Eye (tissue), 1 donor: ENCODE measurements around the gene NUP160.
"Not testable (repeated sequence)": the region's sequence is repeated elsewhere in the genome, so short reads cannot be mapped to it uniquely, and the experiment has no call there.

Experiments used
- DNase-seq: peaks from one replicate; pipeline ENCODE4 v3.0.0-alpha.2; 2015

The NUP160 gene

GRCh38 chr11:47788181-47788580 lies 60.0 kb downstream of the NUP160 start:
- DNase-seq = no peak

DNA sequence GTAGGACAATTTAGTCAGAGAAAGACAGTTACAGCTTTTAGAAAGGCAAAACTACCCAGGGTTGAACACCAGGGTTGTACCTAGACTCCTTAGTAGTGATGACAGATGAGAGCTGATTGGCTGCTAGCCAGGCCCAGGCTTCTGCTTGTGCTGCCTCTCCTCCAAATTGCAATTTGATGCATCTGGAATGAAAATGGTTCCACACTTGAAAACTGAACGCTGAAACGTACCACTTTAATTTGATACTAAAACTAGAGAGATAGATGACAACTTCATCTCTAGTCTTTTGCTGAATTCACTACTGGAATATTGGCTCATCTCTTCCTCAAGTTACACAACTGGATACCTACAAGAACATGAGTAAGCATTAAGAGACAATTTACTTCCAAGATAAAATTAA lies 61.8 kb downstream of the NUP160 start:
- DNase-seq = no peak

- no peak for DNase-seq
These were observed 63.3 kb downstream of the NUP160 start for GRCh38 chr11:47784785-47785381.

GRCh38 chr11:47783087-47783610 lies 65.0 kb downstream of the NUP160 start:
- DNase-seq = no peak

- DNase-seq = no peak
These were observed 69.2 kb downstream of the NUP160 start for GRCh38 chr11:47778878-47779483.

- DNase-seq = no peak
These were observed 72.8 kb downstream of the NUP160 start for GRCh38 chr11:47775240-47775869.

DNA sequence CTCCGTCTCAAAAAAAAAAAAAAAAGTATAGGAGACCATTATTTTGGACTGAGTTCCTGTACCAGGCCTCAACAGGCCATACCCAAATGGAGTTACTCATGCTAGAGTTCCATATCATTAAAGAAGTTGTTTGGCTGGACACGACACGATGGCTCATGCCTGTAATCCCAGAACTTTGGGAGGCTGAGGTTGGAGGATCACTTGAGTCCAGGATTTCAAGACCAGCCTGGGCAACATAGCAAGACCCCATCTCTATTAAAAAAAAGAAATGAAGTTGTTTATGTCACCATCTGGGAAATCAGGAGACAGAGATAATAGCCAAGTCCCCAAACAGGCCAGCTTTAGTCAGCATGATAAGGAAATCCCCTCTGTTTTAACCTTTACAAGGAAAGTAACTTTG lies 74.3 kb downstream of the NUP160 start:
- no peak for DNase-seq

- DNase-seq = peak; percentile 64
These were observed 78.6 kb downstream of the NUP160 start for GRCh38 chr11:47769556-47769955.

GRCh38 chr11:47768101-47768612 lies 80.0 kb downstream of the NUP160 start:
- peak; percentile 88 for DNase-seq

- peak; percentile 86 for DNase-seq
These were observed 81.5 kb downstream of the NUP160 start for GRCh38 chr11:47766509-47767227.

GRCh38 chr11:47765086-47765485 lies 83.1 kb downstream of the NUP160 start:
- DNase-seq = peak; percentile 6

- DNase-seq = not testable (repeated sequence)
These were observed 88.9 kb downstream of the NUP160 start for GRCh38 chr11:47759291-47759690.

GRCh38 chr11:47756208-47756607 lies 91.9 kb downstream of the NUP160 start:
- no peak for DNase-seq

DNA sequence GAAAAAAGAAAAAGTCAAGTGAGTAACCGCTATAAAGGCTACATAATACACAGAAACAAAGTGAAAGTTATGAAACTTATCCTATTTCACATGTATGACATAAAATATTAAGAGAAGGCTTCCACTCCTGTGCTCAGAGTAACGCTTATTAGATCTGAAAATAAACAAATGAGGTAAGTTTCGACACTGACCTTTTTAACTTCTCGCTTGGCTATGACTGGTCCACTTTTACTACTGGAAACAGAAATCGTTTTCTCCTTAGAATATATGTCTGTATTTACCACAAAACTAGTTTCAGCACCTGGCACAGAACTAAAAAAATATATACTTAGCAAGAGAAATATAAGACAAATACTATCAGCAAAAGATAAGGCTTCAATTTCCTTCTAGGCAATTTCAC lies 97.4 kb downstream of the NUP160 start:
- DNase-seq = no peak

GRCh38 chr11:47742494-47742893 lies 105.7 kb downstream of the NUP160 start:
- DNase-seq = not testable (repeated sequence)

- DNase-seq = not testable (repeated sequence)
These were observed 110.3 kb downstream of the NUP160 start for GRCh38 chr11:47737817-47738216.

DNA sequence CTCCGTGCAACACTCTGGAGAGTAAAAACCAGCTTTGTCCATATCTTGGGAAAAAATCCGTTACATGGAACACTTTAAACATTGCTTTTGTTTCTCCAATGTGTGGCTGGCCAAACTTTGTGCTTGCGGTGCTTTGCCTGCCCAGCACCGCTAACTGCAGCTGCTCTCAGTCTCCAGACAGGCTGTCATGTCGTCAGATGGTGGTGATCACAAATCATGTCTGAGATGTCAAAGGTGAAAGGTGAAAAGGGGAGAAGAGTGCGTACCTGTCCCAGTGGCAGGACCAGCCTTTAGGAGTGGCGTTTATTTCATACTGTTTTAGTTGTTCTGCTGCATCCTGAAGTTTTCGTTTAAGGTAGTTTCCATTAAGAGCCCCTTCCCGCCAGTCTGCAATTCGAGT lies 115.9 kb downstream of the NUP160 start:
- no peak for DNase-seq

- no peak for DNase-seq
These were observed 116.7 kb downstream of the NUP160 start for GRCh38 chr11:47731475-47731874.
